ENCODE measurements around the gene PALM.

GRCh38 chr19:780935-781334 is 72.2 kb downstream of the PALM start:
- TF ChIP-seq, protein P1, sequence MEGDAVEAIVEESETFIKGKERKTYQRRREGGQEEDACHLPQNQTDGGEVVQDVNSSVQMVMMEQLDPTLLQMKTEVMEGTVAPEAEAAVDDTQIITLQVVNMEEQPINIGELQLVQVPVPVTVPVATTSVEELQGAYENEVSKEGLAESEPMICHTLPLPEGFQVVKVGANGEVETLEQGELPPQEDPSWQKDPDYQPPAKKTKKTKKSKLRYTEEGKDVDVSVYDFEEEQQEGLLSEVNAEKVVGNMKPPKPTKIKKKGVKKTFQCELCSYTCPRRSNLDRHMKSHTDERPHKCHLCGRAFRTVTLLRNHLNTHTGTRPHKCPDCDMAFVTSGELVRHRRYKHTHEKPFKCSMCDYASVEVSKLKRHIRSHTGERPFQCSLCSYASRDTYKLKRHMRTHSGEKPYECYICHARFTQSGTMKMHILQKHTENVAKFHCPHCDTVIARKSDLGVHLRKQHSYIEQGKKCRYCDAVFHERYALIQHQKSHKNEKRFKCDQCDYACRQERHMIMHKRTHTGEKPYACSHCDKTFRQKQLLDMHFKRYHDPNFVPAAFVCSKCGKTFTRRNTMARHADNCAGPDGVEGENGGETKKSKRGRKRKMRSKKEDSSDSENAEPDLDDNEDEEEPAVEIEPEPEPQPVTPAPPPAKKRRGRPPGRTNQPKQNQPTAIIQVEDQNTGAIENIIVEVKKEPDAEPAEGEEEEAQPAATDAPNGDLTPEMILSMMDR (IDR thresholded peaks at IDR 0.05), result no peak
- no peak for TF ChIP-seq SIN3A (IDR thresholded peaks at IDR 0.05; ENCODE audit: borderline replicate concordance, insufficient read depth, low read depth, low read length)
